DMS53 treated with DMSO at 0.1 percent for 48 hours (cell line): ENCODE results near the gene ATR.
"Not testable (repeated sequence)": the region's sequence is repeated elsewhere in the genome, so short reads cannot be mapped to it uniquely, and the experiment has no call there.

ENCODE experiments used
- DNase-seq: peaks from one replicate; lab custom pipeline; 2025; ENCODE audit not compliant: unreplicated experiment; lab: John Stamatoyannopoulos, UW

ATR gene

DNA sequence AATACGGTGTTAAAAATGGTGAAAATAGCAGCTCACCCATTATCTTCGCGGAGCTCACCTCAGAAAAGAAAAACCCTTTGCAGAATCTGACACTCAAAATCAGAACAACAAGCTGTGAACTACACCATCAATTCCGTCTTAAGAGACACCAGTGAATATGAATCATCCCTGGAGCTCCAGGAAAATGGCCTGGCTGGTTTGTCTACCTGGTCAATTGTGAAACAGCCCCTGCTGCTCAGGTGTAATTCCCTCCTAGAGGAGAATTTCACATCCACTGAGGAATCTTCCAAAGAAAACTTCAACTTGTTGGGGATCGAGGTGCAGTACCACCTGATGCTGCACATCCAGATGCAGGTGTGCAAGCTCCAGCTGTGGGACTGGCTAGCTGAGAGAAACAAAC, 127.7 kb downstream of the ATR start:
- DNase-seq, result no peak

DNA sequence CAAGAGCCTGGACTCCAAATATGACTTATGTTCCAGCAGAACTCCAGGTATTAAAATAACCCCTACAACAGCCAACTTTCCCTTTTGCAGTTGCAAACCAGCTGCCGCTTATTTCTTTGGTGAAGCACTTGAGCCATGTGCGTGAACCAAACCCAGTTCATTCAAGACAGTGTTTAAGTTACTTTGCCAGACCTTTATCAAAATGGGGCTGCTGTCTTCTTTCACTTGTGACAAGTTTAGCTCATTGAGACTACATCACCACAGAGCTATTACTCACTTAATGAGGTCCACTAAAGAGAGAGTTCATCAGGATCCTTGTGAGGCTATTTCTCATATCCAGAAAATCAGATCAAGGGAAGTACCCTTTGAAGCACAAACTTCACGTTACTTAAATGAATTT, 128.3 kb downstream of the ATR start:
- DNase-seq, result no peak

DNA sequence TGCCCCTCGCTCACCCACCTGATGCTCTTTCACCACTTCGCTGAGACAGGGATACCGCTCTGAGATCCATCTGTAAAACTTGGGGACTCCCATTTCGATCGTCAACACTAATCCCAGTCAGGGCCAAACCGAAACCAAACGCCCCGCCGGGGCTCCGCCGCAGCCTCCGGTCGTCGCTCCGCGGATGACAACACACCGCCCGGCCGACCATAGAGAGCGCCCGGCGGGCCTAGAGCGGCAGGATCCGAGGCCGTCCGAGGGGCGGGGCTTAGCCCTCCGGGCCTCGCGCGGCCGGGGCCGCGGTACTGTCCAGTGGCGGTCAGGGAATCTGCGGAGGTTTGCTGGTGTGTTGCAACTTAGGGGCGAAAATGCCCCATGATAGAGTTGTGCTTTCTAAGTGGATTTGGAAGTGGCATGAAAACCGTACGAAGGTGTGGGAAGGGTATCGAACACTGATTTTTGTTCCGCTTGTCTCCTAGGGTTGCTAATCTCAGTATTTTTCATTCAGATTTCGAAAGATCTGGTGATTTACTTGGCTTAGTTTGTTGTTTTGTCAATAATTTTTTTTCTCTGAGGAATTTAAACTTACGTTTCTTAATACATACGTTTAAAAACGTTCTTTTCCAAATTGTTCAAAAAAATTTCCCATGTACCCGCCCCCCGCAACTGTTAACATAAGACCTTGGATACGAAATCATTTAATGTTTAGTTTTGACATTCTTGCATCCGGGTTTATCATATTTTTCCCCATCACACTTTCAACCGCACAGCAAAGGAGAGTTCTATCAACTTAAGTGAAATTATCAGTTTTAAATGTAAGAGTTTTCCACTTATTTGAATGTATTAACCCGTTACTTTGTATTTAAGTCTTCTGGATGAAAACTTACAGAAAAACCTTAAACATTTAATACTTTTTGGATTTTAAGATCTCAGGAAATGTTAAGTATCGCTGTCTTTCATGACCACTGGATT, 130.4 kb downstream of the ATR start, which contains the start of gene XRN1:
TSS of gene XRN1 (minus strand) at position 186 of the 972 bp plus-strand sequence. CDS start at position 93, 93 bp downstream.
- DNase-seq, result peak; percentile 69

DNA sequence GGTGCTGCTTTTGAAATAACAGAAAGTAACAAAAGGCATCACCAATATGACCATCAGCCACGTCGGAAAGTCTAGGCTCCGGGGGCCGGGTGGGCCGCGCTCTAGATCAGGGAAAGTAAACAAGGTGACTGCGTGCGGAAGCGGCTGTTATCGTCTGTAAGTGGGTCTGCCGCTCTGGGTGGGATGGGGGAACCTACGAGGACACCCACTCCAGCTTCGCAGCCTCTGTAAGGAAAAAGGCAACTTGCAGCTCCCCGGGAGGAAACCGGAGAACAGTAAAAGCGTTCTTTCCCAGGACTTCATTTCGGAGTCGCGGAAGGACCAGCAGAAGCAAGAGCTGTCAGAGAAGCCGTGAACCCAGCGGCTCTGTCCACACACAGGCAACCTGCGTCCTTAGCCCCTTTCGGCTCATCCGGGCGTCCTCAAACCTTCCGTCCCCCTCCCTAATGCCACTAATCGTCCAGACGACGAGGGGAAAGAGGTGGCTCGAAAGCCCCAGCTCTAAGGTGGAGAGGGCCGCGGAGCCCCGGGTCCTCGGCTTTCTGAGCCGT, 131.2 kb downstream of the ATR start:
- DNase-seq, result peak; percentile 55

DNA sequence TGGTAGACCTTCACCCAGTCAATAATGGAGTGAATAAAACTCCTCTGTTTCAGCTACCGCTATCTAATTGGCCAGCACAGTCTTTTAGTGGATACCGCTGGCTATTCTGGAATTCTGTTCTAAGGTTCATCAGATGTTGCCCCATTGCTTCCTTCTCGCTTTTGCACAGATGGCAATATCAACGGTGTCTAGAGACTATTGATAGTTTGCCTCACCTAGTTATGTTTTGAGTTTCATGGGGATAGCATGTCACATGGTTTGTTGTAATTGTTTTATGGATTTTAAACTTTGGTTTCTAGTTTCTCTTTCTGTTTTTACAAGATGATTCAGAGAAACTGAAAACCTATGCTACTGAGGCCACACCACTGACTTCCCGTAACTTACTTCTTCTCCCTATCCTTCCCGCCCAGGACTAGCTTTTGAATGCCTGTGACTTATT, 132.7 kb downstream of the ATR start:
- DNase-seq, result no peak

DNA sequence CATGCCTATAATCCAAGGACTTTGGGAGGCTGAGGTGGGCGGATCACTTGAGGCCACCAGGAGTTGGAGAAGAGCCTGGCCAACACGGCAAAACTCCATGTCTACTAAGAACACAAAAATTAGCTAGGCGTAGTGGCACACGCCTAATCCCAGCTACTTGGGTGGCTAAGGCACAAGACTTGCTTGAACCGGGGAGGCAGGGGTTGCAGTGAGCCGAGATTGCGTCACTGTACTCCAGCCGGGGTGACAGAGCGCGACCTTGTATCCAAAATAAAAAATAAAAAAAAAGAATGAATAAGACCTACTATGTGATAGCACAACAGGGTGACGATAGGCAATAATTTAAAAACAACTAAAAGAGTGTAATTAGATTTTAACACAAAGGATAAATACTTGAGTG, 134.2 kb downstream of the ATR start:
- DNase-seq, result no peak

DNA sequence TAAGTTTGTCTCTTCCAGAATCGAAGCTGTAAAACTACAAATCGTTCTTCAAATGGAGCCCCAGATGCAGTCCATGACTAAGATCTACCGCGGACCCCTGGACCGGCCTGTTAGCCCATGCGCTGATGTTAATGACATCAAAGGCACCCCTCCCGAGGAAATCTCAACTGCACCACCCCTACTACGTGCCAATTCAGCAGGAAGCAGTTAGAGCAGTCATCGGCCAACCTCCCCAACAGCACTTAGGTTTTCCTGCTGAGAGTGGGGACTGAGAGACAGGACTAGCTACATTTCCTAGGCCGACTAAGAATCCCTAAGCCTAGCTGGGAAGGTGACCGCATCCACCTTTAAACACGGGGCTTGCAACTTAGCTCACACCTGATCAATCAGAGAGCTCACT, 135.5 kb downstream of the ATR start:
- not testable (repeated sequence) for DNase-seq

DNA sequence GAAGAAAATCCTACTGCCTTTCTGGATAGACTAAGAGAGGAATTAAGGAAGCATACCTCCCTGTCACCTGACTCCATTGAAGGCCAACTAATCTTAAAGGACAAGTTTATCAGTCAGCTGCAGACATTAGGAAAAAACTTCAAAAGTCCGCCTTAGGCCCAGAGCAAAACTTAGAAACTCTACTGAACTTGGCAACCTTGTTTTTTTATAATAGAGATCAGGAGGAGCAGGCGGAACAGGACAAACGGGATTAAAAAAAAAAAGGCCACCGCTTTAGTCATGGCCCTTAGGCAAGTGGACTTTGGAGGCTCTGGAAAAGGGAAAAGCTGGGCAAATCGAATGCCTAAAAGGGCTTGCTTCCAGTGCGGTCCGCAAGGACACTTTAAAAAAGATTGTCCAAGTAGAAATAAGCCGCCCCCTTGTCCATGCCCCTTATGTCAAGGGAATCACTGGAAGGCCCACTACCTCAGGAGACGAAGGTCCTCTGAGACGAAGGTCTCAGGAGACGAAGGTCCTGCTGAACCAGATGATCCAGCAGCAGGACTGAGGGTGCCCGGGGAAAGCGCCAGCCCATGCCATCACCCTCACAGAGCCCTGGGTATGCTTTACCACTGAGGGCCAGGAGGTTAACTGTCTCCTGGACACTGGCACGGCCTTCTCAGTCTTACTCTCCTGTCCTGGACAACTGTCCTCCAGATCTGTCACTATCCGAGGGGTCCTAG, 138.9 kb downstream of the ATR start:
- DNase-seq, result not testable (repeated sequence)

DNA sequence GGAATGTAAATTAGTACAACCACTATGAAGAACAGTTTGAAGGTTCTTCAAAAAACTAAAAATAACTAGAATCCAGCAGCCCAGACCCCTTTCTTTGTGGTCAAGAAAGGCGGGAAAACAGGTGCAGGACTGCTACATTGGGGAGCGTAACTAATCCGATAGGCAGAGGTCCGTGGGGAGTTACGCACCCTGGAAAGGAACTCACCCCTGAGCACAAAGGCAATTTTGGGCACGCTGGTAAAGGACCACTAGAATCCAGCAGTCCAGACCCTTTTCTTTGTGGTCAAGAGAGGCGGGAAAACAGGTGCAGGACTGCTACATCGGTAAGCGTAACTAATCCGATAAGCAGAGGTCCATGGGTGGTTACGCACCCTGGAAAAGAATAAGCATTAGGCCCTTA, 140.4 kb downstream of the ATR start:
- DNase-seq, result not testable (repeated sequence)

DNA sequence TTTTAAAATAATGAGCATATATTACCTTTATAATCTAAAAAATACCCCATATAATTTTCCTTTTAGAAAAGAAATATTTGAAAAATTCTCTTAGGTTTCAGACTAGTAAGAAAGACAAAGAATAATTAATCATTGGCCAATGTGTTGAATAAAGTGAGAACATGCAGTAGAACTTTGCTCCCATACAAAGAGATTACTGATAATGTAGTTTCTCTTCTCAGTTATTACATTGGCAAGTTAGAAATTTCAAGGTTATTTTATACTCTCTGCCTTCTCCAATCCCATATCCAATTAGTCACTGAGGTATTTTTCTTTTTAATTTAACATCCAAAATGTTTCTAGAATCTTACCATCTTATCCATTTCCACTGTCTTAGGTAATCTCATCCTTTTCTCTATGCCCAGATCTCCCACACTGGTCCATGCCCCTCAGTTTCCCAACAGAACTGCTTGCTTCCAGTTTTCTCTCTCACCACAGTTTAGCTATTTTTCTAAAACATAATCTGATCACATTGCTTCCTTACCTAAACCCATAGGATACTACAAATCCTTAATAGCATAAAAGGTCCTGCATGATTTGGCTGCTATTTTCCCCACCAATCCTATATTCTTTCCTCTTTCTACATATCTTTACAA, 141.5 kb downstream of the ATR start:
- DNase-seq, result no peak

DNA sequence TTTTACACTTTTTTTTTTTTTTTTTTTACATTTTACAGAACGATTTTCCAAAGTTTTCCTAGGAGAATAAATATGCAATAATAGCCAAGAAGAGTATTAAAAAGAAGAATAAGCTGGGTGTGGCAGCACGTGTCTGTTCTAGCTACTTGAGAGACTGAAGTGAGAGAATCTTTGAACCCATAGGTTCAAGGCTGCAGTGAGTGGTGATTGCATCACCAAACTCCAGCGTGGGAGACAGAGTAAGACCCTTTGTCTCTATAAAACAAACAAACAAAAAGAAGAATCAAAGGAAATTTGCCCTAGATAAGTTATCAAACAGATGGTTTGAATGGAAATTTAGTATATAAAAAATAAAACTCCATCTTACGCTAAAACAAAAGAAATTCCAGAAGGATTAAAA, 144.0 kb downstream of the ATR start:
- DNase-seq, result no peak

DNA sequence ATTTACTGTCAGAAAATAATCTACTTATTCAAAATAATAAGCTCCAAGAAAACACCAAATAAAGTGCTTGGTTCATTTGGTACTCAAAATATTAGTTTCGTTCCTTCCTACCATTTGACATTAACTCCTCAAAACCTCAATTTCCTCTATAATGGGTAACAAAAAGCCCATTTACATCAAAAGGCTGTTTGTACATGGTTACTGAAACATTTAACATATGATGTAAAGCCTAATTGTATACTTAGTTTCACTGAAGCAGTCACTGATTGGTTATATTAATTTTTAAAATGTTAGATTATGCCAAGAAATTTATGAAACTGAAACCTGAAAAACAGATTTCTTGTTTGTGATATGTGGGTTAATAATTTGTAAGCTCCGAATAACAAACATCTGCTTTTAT, 145.4 kb downstream of the ATR start:
- DNase-seq, result no peak

DNA sequence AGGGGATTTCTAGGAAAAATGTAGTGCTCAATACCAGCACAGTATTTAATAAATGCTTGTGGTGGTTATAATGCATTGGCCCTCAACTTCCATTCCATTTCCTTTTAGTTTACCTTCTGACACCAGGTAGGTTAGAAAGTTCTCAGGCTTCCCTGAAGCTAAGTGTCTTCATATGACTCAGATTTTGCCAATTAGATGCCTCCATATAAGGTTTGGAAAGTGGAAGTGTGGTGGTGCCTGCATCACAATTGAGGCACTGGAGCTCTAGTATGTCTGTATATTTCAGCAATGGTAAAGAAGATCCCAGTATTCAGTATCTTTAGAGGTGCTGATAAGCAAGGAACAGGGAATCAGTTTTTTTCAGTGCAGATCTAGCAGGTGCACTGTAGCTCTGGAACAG, 149.0 kb downstream of the ATR start:
- no peak for DNase-seq

DNA sequence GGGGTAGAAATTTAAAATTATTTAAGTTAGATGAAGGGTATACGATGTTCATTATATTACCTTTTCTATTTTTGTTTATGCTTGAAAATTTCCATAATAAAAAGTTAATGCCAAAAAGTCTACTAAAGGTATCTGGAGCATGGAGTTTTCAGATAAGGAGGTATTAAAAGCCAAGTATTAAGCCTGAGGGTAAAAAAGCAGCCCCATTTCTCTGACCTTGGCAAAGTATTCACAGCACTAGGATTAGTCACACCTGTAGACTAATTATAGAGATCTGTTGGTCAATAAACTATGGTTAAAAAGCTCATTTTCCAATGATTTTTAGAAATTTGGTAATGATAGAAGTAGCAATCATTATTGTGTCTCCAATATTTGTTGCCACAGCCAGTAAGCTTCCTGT, 153.8 kb downstream of the ATR start:
- no peak for DNase-seq

DNA sequence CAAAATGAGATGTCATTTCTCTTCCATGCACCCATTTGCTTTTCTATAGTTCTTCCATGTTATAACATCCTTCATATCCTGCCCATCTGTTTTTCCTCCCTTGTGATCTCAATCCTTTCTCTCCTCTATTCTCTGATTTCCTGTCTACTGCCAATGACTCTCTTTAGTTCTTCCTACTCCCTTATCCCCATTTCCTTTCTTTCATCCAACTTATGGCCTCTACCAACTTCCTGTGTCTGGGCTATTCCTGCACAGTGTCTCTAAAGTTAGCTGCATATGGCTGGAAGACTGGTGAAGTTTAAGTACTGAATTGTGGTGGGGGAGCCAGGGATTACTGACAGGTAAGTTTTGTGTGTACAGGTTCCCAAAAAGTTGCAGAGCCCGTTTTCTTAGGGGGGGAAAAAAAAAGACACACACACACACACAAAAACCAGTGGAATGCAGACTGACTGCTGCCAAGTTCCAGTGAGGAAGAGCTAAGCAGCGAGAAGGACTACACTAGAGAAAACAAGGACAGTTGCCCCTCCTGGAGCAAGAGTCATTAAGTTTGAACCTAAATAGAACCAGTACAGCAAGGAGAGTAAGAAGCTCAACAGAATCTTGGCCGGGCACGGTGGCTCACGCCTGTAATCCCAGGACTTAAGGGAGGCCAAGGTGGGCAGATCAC, 159.5 kb downstream of the ATR start:
- DNase-seq, result no peak

DNA sequence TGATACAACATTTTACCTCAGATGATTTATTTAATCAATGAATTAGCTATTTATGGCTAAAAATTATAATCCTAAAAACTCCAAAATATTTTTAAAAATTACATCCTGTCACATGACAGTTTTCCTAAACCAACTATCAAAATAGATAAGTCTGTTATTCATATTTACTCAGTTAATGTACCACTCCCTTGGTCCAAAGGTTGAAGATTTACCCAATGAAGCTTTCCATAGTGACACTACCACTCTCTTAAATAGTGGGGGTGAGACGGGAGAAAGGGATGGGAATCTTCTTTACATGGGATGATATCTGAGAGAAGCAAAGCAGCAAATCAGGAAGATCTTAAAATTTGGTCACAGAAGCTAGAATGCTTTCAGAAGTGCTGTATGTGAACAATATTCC, 161.2 kb downstream of the ATR start:
- DNase-seq, result no peak

DNA sequence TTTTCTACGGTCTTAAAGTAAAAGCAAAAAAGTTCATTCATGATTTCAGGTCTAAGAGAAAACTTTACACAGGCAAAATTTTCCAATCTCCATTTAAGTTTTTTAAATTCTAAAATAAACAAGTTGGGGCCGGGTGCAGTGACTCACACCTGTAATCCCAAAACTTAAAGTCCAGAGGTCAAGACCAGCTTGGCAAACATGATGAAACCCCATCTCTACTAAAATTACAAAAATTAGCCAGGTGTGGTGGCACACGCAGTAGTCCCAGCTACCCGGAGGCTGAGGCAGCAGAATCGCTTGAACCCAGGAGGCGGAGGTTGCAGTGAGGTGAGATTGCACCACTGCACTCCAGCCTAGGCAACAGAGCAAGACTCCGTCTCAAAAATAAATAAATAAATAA, 178.0 kb downstream of the ATR start:
- DNase-seq, result not testable (repeated sequence)
